OCI-LY7 (cell line): ENCODE measurements around the gene TMC1. TPM values are rescaled to one million over a fixed set of nuclear protein-coding genes. Genes with fewer than 3 reads are reported as not detected.

Source experiments
- BruUV-seq: library from RNA; stranded (reverse); fragments of 400-500 nt; replicated peaks from 2 replicates; lab custom pipeline; 2021; lab: Mats Ljungman, UMichigan
- CTCF ChIA-PET: fragments of 300-600 bp; sonication (Branson Sonifier 250); formaldehyde crosslinking; loops from one replicate; lab custom pipeline; 2022; ENCODE audit warnings: antibody characterized with exemption; ENCODE audit not compliant: unreplicated experiment; lab: Charles Lee
- POLR2A ChIA-PET: fragments of 300-600 bp; sonication (Branson Sonifier 250); formaldehyde crosslinking; loops from one replicate; lab custom pipeline; 2022; ENCODE audit warnings: antibody characterized with exemption; lab: Charles Lee
- DNase-seq: peaks from one replicate; pipeline ENCODE4 v3.0.0-alpha.2; 2015; ENCODE audit warnings: low spot score
- H2AFZ ChIP-seq: fragments of 200-600 bp; sonication (generic), shearing (Covaris generic); 2 replicates; pipeline ENCODE4 v1.6.1; 2014; ENCODE audit warnings: mild to moderate bottlenecking, antibody characterized with exemption, low read length, moderate library complexity
- H3K27ac ChIP-seq: fragments of 200-600 bp; sonication (generic); 2 replicates; pipeline ENCODE4 v1.5.1; 2014; ENCODE audit warnings: mixed run types, low read depth, mild to moderate bottlenecking, moderate library complexity, low read length, inconsistent platforms; ENCODE audit not compliant: poor library complexity, severe bottlenecking
- H3K36me3 ChIP-seq: fragments of 200-600 bp; sonication (generic); 2 replicates; pipeline ENCODE4 v1.6.1; 2014; ENCODE audit warnings: mild to moderate bottlenecking, antibody characterized with exemption, low read length, moderate library complexity, mixed read lengths; ENCODE audit not compliant: insufficient read depth
- H3K4me1 ChIP-seq: fragments of 200-600 bp; sonication (generic); 2 replicates; pipeline ENCODE4 v1.5.1; 2014; ENCODE audit warnings: mild to moderate bottlenecking, low read length; ENCODE audit not compliant: insufficient read depth, poor library complexity, severe bottlenecking
- H3K4me2 ChIP-seq: fragments of 200-600 bp; sonication (generic); 2 replicates; pipeline ENCODE4 v1.6.1; 2014; ENCODE audit warnings: mild to moderate bottlenecking, low read length
- H3K4me3 ChIP-seq: fragments of 200-600 bp; sonication (generic); 2 replicates; pipeline ENCODE4 v1.5.1; 2014; ENCODE audit warnings: mild to moderate bottlenecking, low read depth, low read length; ENCODE audit not compliant: poor library complexity, severe bottlenecking
- H3K79me2 ChIP-seq: fragments of 200-600 bp; sonication (generic); 2 replicates; pipeline ENCODE4 v1.6.1; 2016; ENCODE audit warnings: low read depth, mild to moderate bottlenecking, low read length, moderate library complexity, mixed read lengths; ENCODE audit not compliant: insufficient read depth
- H3K9me2 ChIP-seq: fragments of 200-600 bp; sonication (generic); 2 replicates; pipeline ENCODE4 v1.6.1; 2016; ENCODE audit warnings: mild to moderate bottlenecking, low read length, mixed read lengths; ENCODE audit not compliant: insufficient read depth
- H3K9me3 ChIP-seq: fragments of 200-600 bp; sonication (generic); 2 replicates; pipeline ENCODE4 v1.6.1; 2014; ENCODE audit warnings: mild to moderate bottlenecking, mixed run types, low read length, mixed read lengths
- H4K20me1 ChIP-seq: fragments of 200-600 bp; sonication (generic); 2 replicates; pipeline ENCODE4 v1.6.1; 2014; ENCODE audit warnings: mild to moderate bottlenecking, antibody characterized with exemption, low read length, moderate library complexity, mixed read lengths; ENCODE audit not compliant: insufficient read depth
- CTCF ChIP-seq: fragments of 200-600 bp; sonication (generic); conservative IDR thresholded peaks from 2 replicates; pipeline ENCODE4 v1.5.1; 2014; ENCODE audit warnings: mild to moderate bottlenecking, antibody characterized with exemption, low read length, moderate library complexity, mixed read lengths
- EZH2phosphoT487 ChIP-seq: fragments of 200-600 bp; sonication (generic); IDR thresholded peaks from 2 replicates; pipeline ENCODE4 v1.6.1; 2018; ENCODE audit warnings: low read depth, borderline replicate concordance, mild to moderate bottlenecking, mixed run types, antibody characterized with exemption, low read length, moderate library complexity, mixed read lengths
- intact Hi-C: fragments of 100-400 bp; cut with micrococcal nuclease; formaldehyde crosslinking; loops from one replicate; pipeline ENCODE4 v1.10.0; 2022; ENCODE audit not compliant: unreplicated experiment
- total RNA-seq, 2 experiments: library from RNA; depleted of rRNA in 1 of 2; stranded (reverse); fragments of >200 nt in 1 of 2; shearing (Covaris generic) in 1 of 2; gene quantifications; 2 replicates each; pipeline ENCODE4 v1.2.3, GENCODE V29; 2014 to 2022

The TMC1 gene
- total RNA-seq, 2 experiments from 2014 or later, result not detected

GRCh38 chr9:72880821-72881220 lies 359.4 kb downstream of the TMC1 start:
- no peaks in the 10 kb centered on the region for H3K9me3 ChIP-seq
- no peak overlapping the region for H2AFZ ChIP-seq
- ChIA-PET CTCF (no interaction called here), POLR2A (no interaction called here)
- no peak for TF ChIP-seq EZH2phosphoT487
- no peak for TF ChIP-seq CTCF
- no peaks in the 10 kb centered on the region for H4K20me1 ChIP-seq
- H3K9me2 ChIP-seq, result no peaks in the 10 kb centered on the region
- no peak overlapping the region for H3K4me3 ChIP-seq
- no peak for DNase-seq
- no peaks in the 10 kb centered on the region for H3K79me2 ChIP-seq
- H3K27ac ChIP-seq, result no peak overlapping the region
- no peak overlapping the region for H3K4me2 ChIP-seq
- no peaks in the 10 kb centered on the region for H3K4me1 ChIP-seq
- intact Hi-C loops, result no loop called here
- no peaks in the 10 kb centered on the region for H3K36me3 ChIP-seq
- BruUV-seq, result no TSS peak

- CTCF ChIA-PET, result no interaction called here
- no peaks in the 10 kb centered on the region for H3K36me3 ChIP-seq
- H2AFZ ChIP-seq, result no peak overlapping the region
- POLR2A ChIA-PET, result interaction anchor here (0.7 kb wide), 1 partner anchor 24 kb away, joined by 3 read pairs; no protein-coding TSS in a partner anchor
- no peaks in the 10 kb centered on the region for H3K4me1 ChIP-seq
- H4K20me1 ChIP-seq, result no peaks in the 10 kb centered on the region
- TF ChIP-seq EZH2phosphoT487 (no peak), CTCF (no peak)
- H3K79me2 ChIP-seq, result no peaks in the 10 kb centered on the region
- BruUV-seq, result no TSS peak
- intact Hi-C loops, result no loop called here
- no peak overlapping the region for H3K4me2 ChIP-seq
- H3K9me2 ChIP-seq, result no peaks in the 10 kb centered on the region
- DNase-seq, result no peak
- no peak overlapping the region for H3K4me3 ChIP-seq
- no peaks in the 10 kb centered on the region for H3K9me3 ChIP-seq
- no peak overlapping the region for H3K27ac ChIP-seq
Measured at GRCh38 chr9:72882117-72882775, 360.8 kb downstream of the TMC1 start.

- H3K27ac ChIP-seq, result no peak overlapping the region
- CTCF ChIA-PET, result no interaction called here
- no peak for TF ChIP-seq EZH2phosphoT487
- no peak for TF ChIP-seq CTCF
Measured at GRCh38 chr9:72883875-72884274, 362.5 kb downstream of the TMC1 start.

More at GRCh38 chr9:72883875-72884274, 362.5 kb downstream of the TMC1 start:
- Histone ChIP-seq H4K20me1 (no peaks in the 10 kb centered on the region), H3K9me2 (no peaks in the 10 kb centered on the region), H3K9me3 (no peaks in the 10 kb centered on the region), H3K36me3 (no peaks in the 10 kb centered on the region), H3K4me2 (no peak overlapping the region), H3K4me3 (no peak overlapping the region), H3K4me1 (no peaks in the 10 kb centered on the region), H3K79me2 (no peaks in the 10 kb centered on the region), H2AFZ (no peak overlapping the region)
- DNase-seq, result no peak
- POLR2A ChIA-PET, result no interaction called here
- intact Hi-C loops, result no loop called here
- no TSS peak for BruUV-seq
